HCT116 (cell line): ENCODE measurements around the gene LAGE3. TPM values are rescaled to one million over a fixed set of nuclear protein-coding genes. Genes with fewer than 3 reads are reported as not detected.

Experiments
- ATAC-seq: fragments of 200-7000 bp; cut with Tn5 transposase; 2 replicates; pipeline ENCODE4 v1.9.1; 2020; ENCODE audit warnings: mild to moderate bottlenecking, moderate library complexity
- BruUV-seq: library from RNA; stranded (reverse); fragments of 400-500 nt; replicated peaks from 2 replicates; lab custom pipeline; 2021; lab: Mats Ljungman, UMichigan
- CTCF ChIA-PET: fragments of 300-600 bp; sonication (Branson Sonifier 250); formaldehyde crosslinking; loops from one replicate; lab custom pipeline; 2021; ENCODE audit warnings: antibody characterized with exemption; lab: Charles Lee
- POLR2A ChIA-PET: fragments of 300-600, 350-600 bp; sonication (Branson Sonifier 250); formaldehyde crosslinking; loops from one replicate; lab custom pipeline; 2021; ENCODE audit warnings: antibody characterized with exemption; lab: Charles Lee
- RAD21 ChIA-PET, 2 experiments: fragments of 300-600 bp; sonication (Branson Sonifier 250); formaldehyde crosslinking; loops; one replicate each; lab custom pipeline; 2023; ENCODE audit warnings: low total read pairs in 2 of 2; ENCODE audit not compliant: uncharacterized antibody in 2 of 2, unreplicated experiment in 2 of 2, low non-redundant PET in 1 of 2; lab: Charles Lee
- DNase-seq: peaks from one replicate; pipeline ENCODE4 v3.0.0-alpha.2; 2010; ENCODE audit warnings: low read depth, low spot score
- H2AFZ ChIP-seq: fragments of 200-600 bp; shearing (Covaris generic), sonication (generic); 2 replicates; pipeline ENCODE4 v1.6.1; 2017; ENCODE audit warnings: low read depth, mixed run types, mixed read lengths, antibody characterized with exemption, low read length; ENCODE audit not compliant: poor library complexity, severe bottlenecking
- H3K27ac ChIP-seq: 2 replicates; pipeline ENCODE4 v1.5.1; 2012; ENCODE audit warnings: low read depth, low read length
- H3K27me3 ChIP-seq: fragments of 200-600 bp; sonication (generic); 2 replicates; pipeline ENCODE4 v1.6.1; 2016; ENCODE audit warnings: mixed run types, low read length, mixed read lengths; ENCODE audit not compliant: insufficient read depth
- H3K36me3 ChIP-seq, 2 experiments: fragments of 200-500 bp in 1 of 2; fragments of 200-600 bp in 1 of 2; sonication (Bioruptor generic) in 1 of 2; sonication (generic) in 1 of 2; 2 replicates each; pipeline versions ENCODE4 v1.5.1 to v1.6.1; 2014 to 2016; ENCODE audit warnings: low read length in 2 of 2, inconsistent platforms in 1 of 2, mixed read lengths in 1 of 2, mixed run types in 1 of 2; ENCODE audit not compliant: insufficient read depth in 2 of 2, control insufficient read depth in 1 of 2
- H3K4me1 ChIP-seq, 2 experiments: fragments of 200-600 bp in 1 of 2; sonication (generic) in 1 of 2; 2 replicates each; pipeline versions ENCODE4 v1.5.1 to v1.6.1; 2012 to 2017; ENCODE audit warnings: low read length in 2 of 2, inconsistent platforms in 1 of 2, mild to moderate bottlenecking in 1 of 2, mixed read lengths in 1 of 2, mixed run types in 1 of 2, moderate library complexity in 1 of 2; ENCODE audit not compliant: insufficient read depth in 2 of 2, control insufficient read depth in 1 of 2
- H3K4me2 ChIP-seq: fragments of 200-600 bp; sonication (generic); 2 replicates; pipeline ENCODE4 v1.6.1; 2017; ENCODE audit warnings: mixed run types, low read length, mixed read lengths
- H3K4me3 ChIP-seq, 2 experiments: fragments of 200-600 bp in 1 of 2; sonication (generic) in 1 of 2; replicated peaks in 1 of 2; 2 replicates each; pipeline ENCODE4 v1.5.1; 2011 to 2016; ENCODE audit warnings: low read length in 2 of 2, control low read depth in 1 of 2, low read depth in 1 of 2, mild to moderate bottlenecking in 1 of 2, mixed read lengths in 1 of 2, mixed run types in 1 of 2
- H3K79me2 ChIP-seq: fragments of 200-600 bp; sonication (generic); 2 replicates; pipeline ENCODE4 v1.6.1; 2017; ENCODE audit warnings: mild to moderate bottlenecking, mixed run types, low read length, moderate library complexity, mixed read lengths; ENCODE audit not compliant: insufficient read depth
- H3K9ac ChIP-seq: fragments of 200-600 bp; sonication (generic); 2 replicates; pipeline ENCODE4 v1.6.1; 2016; ENCODE audit warnings: low read length, mixed read lengths
- H3K9me2 ChIP-seq: fragments of 200-600 bp; sonication (generic), shearing (Covaris generic); 2 replicates; pipeline ENCODE4 v1.6.1; 2017; ENCODE audit warnings: mixed run types, mild to moderate bottlenecking, moderate library complexity; ENCODE audit not compliant: insufficient read depth
- H3K9me3 ChIP-seq, 2 experiments: fragments of 200-500 bp in 1 of 2; fragments of 200-600 bp in 1 of 2; sonication (Bioruptor generic) in 1 of 2; sonication (generic) in 1 of 2; 2 replicates each; pipeline ENCODE4 v1.6.1; 2014 to 2017; ENCODE audit warnings: low read length in 2 of 2, mixed read lengths in 2 of 2, inconsistent platforms in 1 of 2, low read depth in 1 of 2, mild to moderate bottlenecking in 1 of 2, mixed run types in 1 of 2, moderate library complexity in 1 of 2; ENCODE audit not compliant: control insufficient read depth in 1 of 2, insufficient read depth in 1 of 2
- H4K20me1 ChIP-seq: fragments of 200-600 bp; sonication (generic), shearing (Covaris generic); 2 replicates; pipeline ENCODE4 v1.6.1; 2017; ENCODE audit warnings: mixed run types, mild to moderate bottlenecking, moderate library complexity; ENCODE audit not compliant: insufficient read depth
- CBX3 ChIP-seq: IDR thresholded peaks from 2 replicates; pipeline ENCODE4 v1.6.1; 2012; ENCODE audit warnings: low read depth
- EGR1 ChIP-seq: IDR thresholded peaks from 2 replicates; pipeline ENCODE4 v1.6.1; 2012; ENCODE audit warnings: low read depth
- ELF1 ChIP-seq: IDR thresholded peaks from 2 replicates; pipeline ENCODE4 v1.6.1; 2012; ENCODE audit warnings: low read depth, borderline replicate concordance
- EZH2 ChIP-seq: fragments of 200-600 bp; sonication (generic); IDR thresholded peaks from 2 replicates; pipeline ENCODE4 v1.6.1; 2017; ENCODE audit warnings: antibody characterized with exemption, mixed run types
- EZH2phosphoT487 ChIP-seq: fragments of 200-600 bp; IDR thresholded peaks from 2 replicates; pipeline ENCODE4 v1.6.1; 2018; ENCODE audit warnings: antibody characterized with exemption, borderline replicate concordance
- FOSL1 ChIP-seq: IDR thresholded peaks from 2 replicates; pipeline ENCODE4 v1.6.1; 2012; ENCODE audit warnings: low read depth
- POLR2AphosphoS5 ChIP-seq: IDR thresholded peaks from 2 replicates; pipeline ENCODE4 v1.6.1; 2011; ENCODE audit warnings: mild to moderate bottlenecking, low read depth, low read length, moderate library complexity
- RAD21 ChIP-seq: IDR thresholded peaks from 2 replicates; pipeline ENCODE4 v1.6.1; 2012; ENCODE audit warnings: low read depth, mild to moderate bottlenecking
- SIN3A ChIP-seq: IDR thresholded peaks from 2 replicates; pipeline ENCODE4 v1.6.1; 2012; ENCODE audit warnings: low read depth
- SRF ChIP-seq: IDR thresholded peaks from 2 replicates; pipeline ENCODE4 v1.6.1; 2012; ENCODE audit warnings: low read depth
- YY1 ChIP-seq: IDR thresholded peaks from 2 replicates; pipeline ENCODE4 v1.6.1; 2011; ENCODE audit warnings: low read length, low read depth, moderate library complexity, mild to moderate bottlenecking; ENCODE audit not compliant: insufficient replicate concordance; ENCODE audit errors: extremely low read depth
- ZFX ChIP-seq: fragments of 450-650 bp; IDR thresholded peaks from 2 replicates; pipeline ENCODE4 v1.6.1; 2017
- ZNF274 ChIP-seq: fragments of 200-500 bp; sonication (Bioruptor generic); IDR thresholded peaks from 2 replicates; pipeline ENCODE4 v1.6.1; 2014; ENCODE audit warnings: mild to moderate bottlenecking, low read depth, low read length, inconsistent platforms
- intact Hi-C: fragments of 100-400 bp; cut with micrococcal nuclease; formaldehyde crosslinking; loops from 2 replicates; pipeline ENCODE4 v1.10.0; 2022
- total RNA-seq: library from RNA; stranded (reverse); gene quantifications from one replicate; pipeline ENCODE4 v1.2.1, GENCODE V29; 2021; ENCODE audit not compliant: unreplicated experiment
- TF ChIP-seq, protein P1 (sequence below): IDR thresholded peaks from 2 replicates; pipeline ENCODE4 v1.6.1; 2012
- TF ChIP-seq, protein P2 (sequence below): IDR thresholded peaks from 2 replicates; pipeline ENCODE4 v1.6.1; 2012
- TF ChIP-seq, protein P3 (sequence below): IDR thresholded peaks from 2 replicates; pipeline ENCODE4 v1.6.1; 2011; ENCODE audit warnings: mild to moderate bottlenecking, low read length, moderate library complexity; ENCODE audit not compliant: insufficient replicate concordance; ENCODE audit errors: extremely low read depth

LAGE3 gene
- total RNA-seq, 1 experiment from 2014 or later = 42.8 TPM

DNA sequence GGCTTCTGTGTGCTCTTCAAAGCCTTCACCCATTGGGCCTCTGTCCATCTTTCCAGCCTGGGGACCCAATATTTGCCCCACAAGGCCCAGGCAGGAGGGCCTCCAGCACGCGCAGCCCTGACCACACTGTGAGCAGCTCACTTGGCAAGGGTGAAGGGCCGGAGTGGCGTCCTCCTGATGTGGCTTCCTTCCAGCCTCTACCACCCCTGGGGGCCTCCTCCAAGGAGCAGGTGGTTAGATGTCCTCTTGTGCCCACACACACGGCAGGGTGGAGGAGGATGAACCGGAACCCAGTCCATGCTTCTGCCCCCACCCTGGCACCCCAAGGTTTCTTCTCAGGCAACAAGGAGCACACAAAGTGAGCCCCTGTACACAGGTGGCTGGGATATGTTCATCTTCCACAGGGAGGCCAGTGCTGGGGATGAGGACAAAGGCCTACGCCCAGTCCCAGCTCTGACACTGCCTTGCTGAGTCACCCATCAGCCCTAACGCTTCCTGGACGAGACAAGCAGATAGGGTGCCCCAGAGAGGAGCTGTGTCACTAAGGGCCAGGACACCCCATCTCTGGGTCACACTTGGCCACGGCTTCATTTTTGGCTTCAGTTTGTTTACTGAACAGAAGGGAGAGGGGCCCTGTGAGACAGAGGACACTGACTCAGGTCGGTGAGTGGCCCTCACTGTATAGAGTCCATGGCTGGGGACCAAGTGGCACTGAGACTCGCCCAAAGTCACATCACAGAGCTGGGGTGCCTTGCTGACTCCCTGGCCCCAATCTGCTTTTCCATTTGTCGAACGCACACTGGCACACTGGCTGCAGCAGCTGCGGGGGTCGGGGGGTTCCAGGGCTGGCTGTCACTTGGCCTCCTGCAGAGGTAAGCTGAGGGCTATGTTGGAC lies 5.4 kb upstream of the LAGE3 start:
- CTCF ChIA-PET = no interaction called here
- no TSS peak for BruUV-seq
- DNase-seq = no peak

More for the DNA sequence above, 5.4 kb upstream of the LAGE3 start:
- Histone ChIP-seq H3K9ac (no peak overlapping the region), H3K79me2 (peaks cover 15% of the 10 kb centered on the region), H3K4me2 (peak overlapping the region; percentile 74; the same call in 1 of the 2 replicates), H3K27me3 (no peaks in the 10 kb centered on the region), H3K9me2 (no peaks in the 10 kb centered on the region), H2AFZ (no peak overlapping the region), H3K27ac (peak overlapping the region; percentile 26; the same call in 1 of the 2 replicates), H3K4me3 (no peak overlapping the region; a peak in 1 of 4 replicates), H3K4me1 (peaks cover 9 to 32% of the 10 kb centered on the region in 2 experiments), H3K9me3 (no peaks in the 10 kb centered on the region), H3K36me3 (peaks cover 0 to 10% of the 10 kb centered on the region in 2 experiments; a peak in 1 of 4 replicates), H4K20me1 (no peaks in the 10 kb centered on the region)
- intact Hi-C loops = no loop called here
- RAD21 ChIA-PET = no interaction called here
- no peak for ATAC-seq
- no peak for TF ChIP-seq YY1
- no peak for TF ChIP-seq SIN3A
- TF ChIP-seq, protein P1, sequence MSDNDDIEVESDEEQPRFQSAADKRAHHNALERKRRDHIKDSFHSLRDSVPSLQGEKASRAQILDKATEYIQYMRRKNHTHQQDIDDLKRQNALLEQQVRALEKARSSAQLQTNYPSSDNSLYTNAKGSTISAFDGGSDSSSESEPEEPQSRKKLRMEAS = no peak
- TF ChIP-seq, protein P2, sequence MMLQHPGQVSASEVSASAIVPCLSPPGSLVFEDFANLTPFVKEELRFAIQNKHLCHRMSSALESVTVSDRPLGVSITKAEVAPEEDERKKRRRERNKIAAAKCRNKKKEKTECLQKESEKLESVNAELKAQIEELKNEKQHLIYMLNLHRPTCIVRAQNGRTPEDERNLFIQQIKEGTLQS = no peak
- TF ChIP-seq, protein P3, sequence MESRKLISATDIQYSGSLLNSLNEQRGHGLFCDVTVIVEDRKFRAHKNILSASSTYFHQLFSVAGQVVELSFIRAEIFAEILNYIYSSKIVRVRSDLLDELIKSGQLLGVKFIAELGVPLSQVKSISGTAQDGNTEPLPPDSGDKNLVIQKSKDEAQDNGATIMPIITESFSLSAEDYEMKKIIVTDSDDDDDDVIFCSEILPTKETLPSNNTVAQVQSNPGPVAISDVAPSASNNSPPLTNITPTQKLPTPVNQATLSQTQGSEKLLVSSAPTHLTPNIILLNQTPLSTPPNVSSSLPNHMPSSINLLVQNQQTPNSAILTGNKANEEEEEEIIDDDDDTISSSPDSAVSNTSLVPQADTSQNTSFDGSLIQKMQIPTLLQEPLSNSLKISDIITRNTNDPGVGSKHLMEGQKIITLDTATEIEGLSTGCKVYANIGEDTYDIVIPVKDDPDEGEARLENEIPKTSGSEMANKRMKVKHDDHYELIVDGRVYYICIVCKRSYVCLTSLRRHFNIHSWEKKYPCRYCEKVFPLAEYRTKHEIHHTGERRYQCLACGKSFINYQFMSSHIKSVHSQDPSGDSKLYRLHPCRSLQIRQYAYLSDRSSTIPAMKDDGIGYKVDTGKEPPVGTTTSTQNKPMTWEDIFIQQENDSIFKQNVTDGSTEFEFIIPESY = no peak
- TF ChIP-seq EGR1 = no peak
- TF ChIP-seq POLR2AphosphoS5 = no peak
- TF ChIP-seq FOSL1 = no peak
- no peak for TF ChIP-seq SRF
- TF ChIP-seq EZH2 = no peak
- TF ChIP-seq RAD21 = no peak
- TF ChIP-seq ELF1 = no peak
- TF ChIP-seq EZH2phosphoT487 = no peak
- no peak for TF ChIP-seq ZFX
- TF ChIP-seq ZNF274 = no peak
- no peak for TF ChIP-seq CBX3
- POLR2A ChIA-PET = no interaction called here
